AG04450 (cell line): Measurements from ENCODE around the gene P3H4. TPM values are rescaled to one million over a fixed set of nuclear protein-coding genes. Genes with fewer than 3 reads are reported as not detected.

Source experiments
- CTCF ChIA-PET: fragments of 300-600, 350-600 bp; formaldehyde crosslinking; extraction: SDS; loops from one replicate; lab custom pipeline; 2022; ENCODE audit warnings: antibody characterized with exemption, inconsistent platforms; lab: Charles Lee
- POLR2A ChIA-PET: fragments of 350-600 bp; formaldehyde crosslinking; extraction: SDS; loops from one replicate; lab custom pipeline; 2021; ENCODE audit warnings: antibody characterized with exemption, inconsistent platforms; lab: Yijun Ruan, JAX
- DNase-seq: peaks from one replicate; pipeline ENCODE4 v3.0.0-alpha.2; 2011; ENCODE audit warnings: low read depth, low spot score
- H3K27ac ChIP-seq: one replicate; pipeline ENCODE4 v1.5.1; 2012; ENCODE audit warnings: low read depth, low read length, control low read depth
- H3K27me3 ChIP-seq: one replicate; pipeline ENCODE4 v1.6.0; 2012; ENCODE audit warnings: low read length; ENCODE audit not compliant: control insufficient read depth, insufficient read depth
- H3K4me3 ChIP-seq: 2 replicates; pipeline ENCODE4 v1.5.1; 2011; ENCODE audit warnings: mild to moderate bottlenecking, low read depth, low read length, control low read depth
- H3K9me3 ChIP-seq: 2 replicates; pipeline ENCODE4 v1.5.1; 2012; ENCODE audit warnings: low read length; ENCODE audit not compliant: control insufficient read depth, insufficient read depth
- CTCF ChIP-seq: IDR thresholded peaks from 2 replicates; pipeline ENCODE4 v1.5.1; 2011; ENCODE audit warnings: low read depth, low read length, control low read depth, inconsistent platforms
- polyA plus RNA-seq: library from polyadenylated mRNA; depleted of rRNA; stranded (reverse); fragments of >200 nt; gene quantifications from 2 replicates; pipeline ENCODE4 v1.2.3, GENCODE V29; 2011

Gene P3H4
- polyA plus RNA-seq, 1 experiment: 51.5 TPM

DNA sequence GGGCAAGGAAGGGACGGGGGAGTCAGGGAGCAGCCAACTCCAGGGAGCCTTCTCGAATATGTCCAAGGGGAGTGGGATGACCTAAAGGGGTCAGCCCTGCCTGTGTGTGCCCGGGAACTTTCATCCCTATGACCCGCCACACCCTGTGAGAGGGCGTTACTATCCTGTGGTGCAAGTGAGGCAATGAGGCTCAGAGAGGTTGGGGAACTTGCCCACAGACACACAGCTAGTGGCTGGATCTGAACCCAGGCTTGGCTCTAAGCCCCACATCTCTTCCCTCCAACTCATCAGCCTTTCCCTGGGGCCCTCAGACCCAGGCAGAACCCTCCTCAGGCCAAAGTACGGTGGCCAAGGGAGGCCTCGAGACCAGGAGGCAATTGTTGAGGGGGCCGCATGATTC is 48.4 kb downstream of the P3H4 start:
- POLR2A ChIA-PET: no interaction called here
- no peak for DNase-seq
- no peak for TF ChIP-seq CTCF

DNA sequence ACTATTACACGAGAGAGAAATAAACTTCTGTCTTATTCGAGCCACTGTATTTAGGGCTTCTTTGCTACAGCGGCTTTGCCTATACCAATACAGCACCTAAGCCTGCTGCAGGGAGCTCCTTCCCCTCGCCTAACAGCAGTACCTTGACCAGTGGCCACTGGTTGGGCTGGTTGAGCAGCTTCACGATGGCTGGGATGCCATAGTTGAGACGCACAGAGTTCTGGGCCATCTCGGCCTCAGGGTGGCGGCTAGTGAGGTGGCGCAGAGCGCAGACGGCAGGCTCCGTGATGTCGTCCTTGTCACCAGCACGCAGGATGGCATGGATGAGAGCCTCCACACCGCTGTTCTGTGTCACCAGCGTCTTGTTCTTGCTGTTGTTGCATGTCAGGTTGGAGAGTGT is 48.9 kb downstream of the P3H4 start:
- Histone ChIP-seq H3K27me3 (no peaks in the 10 kb centered on the region), H3K27ac (no peak overlapping the region), H3K9me3 (no peaks in the 10 kb centered on the region; the same call in 1 of the 2 replicates), H3K4me3 (no peak overlapping the region)
- no peak for TF ChIP-seq CTCF
- POLR2A ChIA-PET: no interaction called here
- no peak for DNase-seq
- CTCF ChIA-PET: interaction anchor here (1.2 kb wide), 1 partner anchor 25 kb away, joined by 3 read pairs; no protein-coding TSS in a partner anchor

More for the DNA sequence above, 48.4 kb downstream of the P3H4 start:
- H3K27me3 ChIP-seq: no peaks in the 10 kb centered on the region
- CTCF ChIA-PET: interaction anchor here (1.2 kb wide), 1 partner anchor 26 kb away, joined by 3 read pairs; no protein-coding TSS in a partner anchor
- H3K4me3 ChIP-seq: no peak overlapping the region
- H3K27ac ChIP-seq: no peak overlapping the region
- no peaks in the 10 kb centered on the region; the same call in 1 of the 2 replicates for H3K9me3 ChIP-seq

GRCh38 chr17:41762391-41762790 is 49.4 kb downstream of the P3H4 start:
- ChIA-PET POLR2A (no interaction called here), CTCF (interaction anchor here (1.2 kb wide), 1 partner anchor 25 kb away, joined by 3 read pairs; no protein-coding TSS in a partner anchor)
- Histone ChIP-seq H3K27me3 (no peaks in the 10 kb centered on the region), H3K27ac (no peak overlapping the region), H3K9me3 (no peaks in the 10 kb centered on the region; the same call in 1 of the 2 replicates), H3K4me3 (no peak overlapping the region)
- DNase-seq: no peak
- no peak for TF ChIP-seq CTCF

DNA sequence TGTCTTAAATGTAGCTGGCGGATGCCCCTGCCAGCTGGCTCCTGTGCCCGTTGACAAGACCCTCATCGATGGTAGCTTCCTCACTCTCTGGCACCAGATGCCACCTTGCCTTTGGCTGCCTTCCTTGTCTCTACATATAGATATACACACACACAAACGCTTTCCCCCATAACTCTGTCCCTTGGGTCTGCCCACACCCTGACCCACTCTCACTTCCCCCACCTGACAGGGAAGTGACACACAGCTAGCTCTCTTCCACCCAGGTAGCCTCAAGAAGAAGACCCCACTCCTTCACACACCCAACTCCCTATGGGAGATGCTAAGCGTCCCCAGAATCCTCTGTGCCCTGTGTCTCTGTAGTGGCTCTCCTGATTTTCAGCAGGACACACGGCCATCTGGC is 50.9 kb downstream of the P3H4 start:
- no peak for TF ChIP-seq CTCF
- POLR2A ChIA-PET: no interaction called here
- CTCF ChIA-PET: no interaction called here
- Histone ChIP-seq H3K27ac (no peak overlapping the region), H3K27me3 (no peaks in the 10 kb centered on the region), H3K4me3 (no peak overlapping the region), H3K9me3 (no peaks in the 10 kb centered on the region; the same call in 1 of the 2 replicates)
- DNase-seq: no peak

DNA sequence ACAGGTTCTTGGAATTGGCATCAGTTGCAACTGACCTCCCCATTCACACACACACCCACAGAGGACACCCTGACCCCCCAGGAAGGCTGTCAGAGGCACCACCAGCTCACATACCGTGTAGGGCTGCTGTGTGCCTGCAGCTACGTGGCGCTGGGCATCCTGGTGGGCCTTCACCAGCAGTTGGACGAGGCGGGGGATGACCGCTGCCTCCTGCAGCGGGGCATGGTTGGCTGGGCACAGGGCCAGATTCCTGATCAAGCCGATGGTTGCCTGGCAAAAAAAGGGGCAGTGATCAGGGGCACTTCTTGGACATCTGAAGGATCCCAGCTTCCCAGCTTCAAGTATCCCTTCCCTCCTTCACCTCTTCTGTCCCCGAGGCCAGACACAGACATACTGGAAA is 53.1 kb downstream of the P3H4 start:
- no peak overlapping the region for H3K4me3 ChIP-seq
- CTCF ChIA-PET: interaction anchor here (0.6 kb wide), 1 partner anchor 795 kb away, joined by 3 read pairs; no protein-coding TSS in a partner anchor
- H3K27ac ChIP-seq: no peak overlapping the region
- no peaks in the 10 kb centered on the region; the same call in 1 of the 2 replicates for H3K9me3 ChIP-seq
- DNase-seq: no peak
- no peaks in the 10 kb centered on the region for H3K27me3 ChIP-seq
- TF ChIP-seq CTCF: no peak
- POLR2A ChIA-PET: no interaction called here
